IMR-90 (cell line): ENCODE measurements around the gene IRAK4.

Source experiments
- MXI1 ChIP-seq: IDR thresholded peaks from 2 replicates; pipeline ENCODE4 v1.6.1; 2012; ENCODE audit warnings: low read depth, mild to moderate bottlenecking, low read length, moderate library complexity, borderline replicate concordance
- RFX5 ChIP-seq: IDR thresholded peaks from 2 replicates; pipeline ENCODE4 v1.8.0; 2012; ENCODE audit warnings: low read depth, mild to moderate bottlenecking, low read length, moderate library complexity

DNA sequence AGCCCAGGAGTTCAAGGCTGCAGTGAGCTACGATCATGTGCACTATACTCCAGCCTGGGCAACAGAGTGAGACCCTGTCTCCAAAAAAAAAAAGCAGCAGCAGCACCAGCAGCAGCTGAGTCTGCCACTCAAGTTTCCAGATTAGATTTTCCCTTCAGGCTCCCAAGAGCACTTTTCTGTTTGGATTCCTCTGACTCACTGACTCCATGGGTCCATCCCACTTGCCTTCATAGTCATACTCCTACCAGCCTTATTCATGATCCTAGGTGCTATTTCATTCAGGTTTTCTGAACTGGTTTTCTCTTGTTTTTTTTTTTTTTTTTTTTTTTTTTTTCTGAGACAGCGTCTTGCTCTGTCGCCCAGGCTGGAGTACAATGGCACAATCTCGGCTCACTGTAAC lies 54.2 kb downstream of the IRAK4 start:
- TF ChIP-seq RFX5 (no peak), MXI1 (no peak)
